Ramos (cell line): ENCODE results near the gene DMRT1.

Source experiments
- in situ Hi-C: fragments of 300-500 bp; cut with MboI; formaldehyde crosslinking; loops from one replicate; pipeline ENCODE4 v1.14.3; 2022; ENCODE audit warnings: low sequenced_read_pairs; ENCODE audit not compliant: unreplicated experiment

The DMRT1 gene

GRCh38 chr9:967903-968641 lies 126.6 kb downstream of the DMRT1 start:
- in situ Hi-C loops, result no loop called here

GRCh38 chr9:969310-970150 lies 128.0 kb downstream of the DMRT1 start:
- in situ Hi-C loops, result no loop called here

- in situ Hi-C loops, result no loop called here
Observed at GRCh38 chr9:970151-970996, 128.9 kb downstream of the DMRT1 start.

- in situ Hi-C loops, result no loop called here
Observed at GRCh38 chr9:971901-972500, 130.5 kb downstream of the DMRT1 start.

- in situ Hi-C loops, result no loop called here
Observed at GRCh38 chr9:972501-973294, 131.2 kb downstream of the DMRT1 start.

GRCh38 chr9:973295-973834 lies 131.9 kb downstream of the DMRT1 start:
- in situ Hi-C loops, result no loop called here

GRCh38 chr9:974031-974995 lies 132.8 kb downstream of the DMRT1 start:
- in situ Hi-C loops, result no loop called here

GRCh38 chr9:974996-975739 lies 133.7 kb downstream of the DMRT1 start:
- in situ Hi-C loops, result no loop called here

GRCh38 chr9:975740-976257 lies 134.3 kb downstream of the DMRT1 start:
- in situ Hi-C loops, result no loop called here

- in situ Hi-C loops, result no loop called here
Observed at GRCh38 chr9:976258-976942, 134.9 kb downstream of the DMRT1 start, which contains the start of gene DMRT3. Gene DMRT3 (plus strand): TSS chr9:976655. CDS start chr9:977002, 347 bp downstream.

- in situ Hi-C loops, result no loop called here
Observed at GRCh38 chr9:976943-977837, 135.7 kb downstream of the DMRT1 start.

- in situ Hi-C loops, result no loop called here
Observed at GRCh38 chr9:977838-978830, 136.6 kb downstream of the DMRT1 start.

GRCh38 chr9:979983-980382 lies 138.5 kb downstream of the DMRT1 start:
- in situ Hi-C loops, result no loop called here

GRCh38 chr9:980640-981039 lies 139.1 kb downstream of the DMRT1 start:
- in situ Hi-C loops, result no loop called here
